ENCODE results near the gene BICD2. TPM values are rescaled to one million over a fixed set of nuclear protein-coding genes. Genes with fewer than 3 reads are reported as not detected.

The BICD2 gene
- total and polyA plus RNA-seq, 2 of the 8 experiments (the other 6 are each of a cell fraction or from before 2014, with no cell fraction given): 6.6 to 22.8 TPM

GRCh38 chr9:92686954-92687353 lies 77.7 kb downstream of the BICD2 start:
- Histone ChIP-seq H3K4me1 (replicated peaks in 1 of 4; ENCODE audit: control insufficient read depth in 3 of 4, insufficient read depth in 4 of 4, low read length in 3 of 4) (no peaks in the 10 kb centered on the region), H2BK15ac (ENCODE audit: low read length) (no peak overlapping the region), H3K27me3 (replicated peaks in 1 of 4; ENCODE audit: control insufficient read depth in 3 of 4, extremely low read depth in 1 of 4, insufficient read depth in 3 of 4, low read length in 3 of 4) (no peaks in the 10 kb centered on the region), H3K4me2 (ENCODE audit: insufficient read depth in 1 of 2, low read depth in 2 of 2, low read length in 2 of 2) (no peak overlapping the region), H4K20me1 (replicated peaks in 1 of 2; ENCODE audit: control insufficient read depth in 1 of 2, insufficient read depth in 2 of 2, low read length in 2 of 2) (no peaks in the 10 kb centered on the region), H4K91ac (replicated peaks; ENCODE audit: insufficient read length, low read length) (no peak overlapping the region), H2BK12ac (ENCODE audit: low read depth, low read length) (no peak overlapping the region), H3K79me2 (ENCODE audit: control insufficient read depth in 1 of 2, insufficient read depth in 2 of 2, low read length in 2 of 2) (no peaks in the 10 kb centered on the region), H2AK5ac (ENCODE audit: low read depth, low read length) (no peak overlapping the region), H3K23ac (ENCODE audit: insufficient read length) (no peak overlapping the region), H3K36me3 (ENCODE audit: control insufficient read depth in 2 of 4, insufficient read depth in 4 of 4, low read length in 3 of 4) (no peaks in the 10 kb centered on the region; a peak in 1 of 8 replicates), H3K27ac (ENCODE audit: low read depth, low read length) (no peak overlapping the region), H3K23me2 (ENCODE audit: low read depth, low read length) (no peaks in the 10 kb centered on the region), H3K4me3 (ENCODE audit: extremely low read depth in 1 of 4, insufficient read depth in 2 of 4, low read depth in 3 of 4, low read length in 4 of 4) (no peak overlapping the region), H4K8ac (ENCODE audit: extremely low read depth, insufficient read depth, low read length) (no peak overlapping the region), H3K9me3 (ENCODE audit: insufficient read depth in 2 of 2, low read depth in 1 of 2, low read length in 1 of 2) (no peaks in the 10 kb centered on the region), H2BK20ac (ENCODE audit: low read length) (no peak overlapping the region), H2AFZ (ENCODE audit: low read length) (no peak overlapping the region), H4K5ac (ENCODE audit: insufficient read length, low read depth, low read length) (no peak overlapping the region), H3K14ac (ENCODE audit: insufficient read length) (no peak overlapping the region), H3K4ac (replicated peaks; ENCODE audit: insufficient read length, low read depth, low read length) (no peak overlapping the region), H2BK120ac (replicated peaks; ENCODE audit: low read depth, low read length) (no peak overlapping the region), H3K56ac (replicated peaks; ENCODE audit: insufficient read length, low read depth, low read length) (no peak overlapping the region), H3K79me1 (ENCODE audit: low read depth, low read length) (no peaks in the 10 kb centered on the region), H2BK5ac (ENCODE audit: low read depth, low read length) (no peak overlapping the region), H3K9ac (replicated peaks in 1 of 4; ENCODE audit: extremely low read depth in 1 of 4, low read depth in 3 of 4, low read length in 3 of 4) (no peak overlapping the region), H3K18ac (ENCODE audit: extremely low read depth, low read length) (no peak overlapping the region)
- ChIA-PET CTCF (ENCODE audit: partially characterized antibody) (interaction anchor here (0.6 to 2.3 kb wide), 9 partner anchors 9 to 736 kb away, joined by 3 to 13 read pairs (median 4); no protein-coding TSS in a partner anchor), POLR2A (ENCODE audit: partially characterized antibody) (no interaction called here)
- FAIRE-seq (no peak), DNase-seq (ENCODE audit: low read depth in 1 of 2, low spot score in 2 of 2) (peak in 1 of 2 experiments; percentile 47)
- WGBS, 2 experiments (ENCODE audit: extremely low coverage in 1 of 2, insufficient coverage in 1 of 2, insufficient read length in 1 of 2, insufficient replicate concordance in 2 of 2, low coverage in 1 of 2, low lambda C conversion rate in 2 of 2, missing lambda C conversion rate in 1 of 2): 83% methylated on average over 3 of the region's 3 CpGs; no CpG with 5 or more reads in 1 of the 2 experiments
- TF ChIP-seq RAD21 (IDR thresholded peaks at IDR 0.05 in 1 of 2, conservative IDR thresholded peaks at IDR 0.05 in 1 of 2; ENCODE audit: low read depth in 2 of 2, low read length in 2 of 2): peak in 1 of 2 experiments; percentile 14; a peak in 1 of 4 replicates
- TF ChIP-seq FOSL1 (IDR thresholded peaks at IDR 0.05; ENCODE audit: insufficient read depth, low read depth, low read length): no peak
- no peak for TF ChIP-seq CTBP2 (IDR thresholded peaks at IDR 0.05; ENCODE audit: borderline replicate concordance, insufficient read depth, insufficient read length, low read length)
- no peak for TF ChIP-seq CBX5 (IDR thresholded peaks at IDR 0.05; ENCODE audit: low read depth, low read length)
- no peak for TF ChIP-seq JUND (IDR thresholded peaks at IDR 0.05; ENCODE audit: low read length)
- no peak for TF ChIP-seq SIX5 (IDR thresholded peaks at IDR 0.05; ENCODE audit: low read depth, low read length)
- peak; percentile 10 to 48 (median 45); a peak in 3 of 4 replicates for TF ChIP-seq CTCF (IDR thresholded peaks at IDR 0.05; ENCODE audit: control extremely low read depth in 1 of 3, insufficient read depth in 1 of 3, low read depth in 1 of 3, low read length in 3 of 3)
- TF ChIP-seq SAP30 (IDR thresholded peaks at IDR 0.05; ENCODE audit: insufficient read depth, insufficient replicate concordance, low read length): no peak

Measured in H1 (cell line).